HG03139 (cell line): ENCODE measurements around the gene NUP155.
"Not testable (repeated sequence)": the region's sequence is repeated elsewhere in the genome, so short reads cannot be mapped to it uniquely, and the experiment has no call there.

Experiments
- ATAC-seq: cut with Tn5 transposase; IDR thresholded peaks from one replicate; pipeline ENCODE4 v1.9.1; 2021; ENCODE audit not compliant: unreplicated experiment

NUP155 gene

DNA sequence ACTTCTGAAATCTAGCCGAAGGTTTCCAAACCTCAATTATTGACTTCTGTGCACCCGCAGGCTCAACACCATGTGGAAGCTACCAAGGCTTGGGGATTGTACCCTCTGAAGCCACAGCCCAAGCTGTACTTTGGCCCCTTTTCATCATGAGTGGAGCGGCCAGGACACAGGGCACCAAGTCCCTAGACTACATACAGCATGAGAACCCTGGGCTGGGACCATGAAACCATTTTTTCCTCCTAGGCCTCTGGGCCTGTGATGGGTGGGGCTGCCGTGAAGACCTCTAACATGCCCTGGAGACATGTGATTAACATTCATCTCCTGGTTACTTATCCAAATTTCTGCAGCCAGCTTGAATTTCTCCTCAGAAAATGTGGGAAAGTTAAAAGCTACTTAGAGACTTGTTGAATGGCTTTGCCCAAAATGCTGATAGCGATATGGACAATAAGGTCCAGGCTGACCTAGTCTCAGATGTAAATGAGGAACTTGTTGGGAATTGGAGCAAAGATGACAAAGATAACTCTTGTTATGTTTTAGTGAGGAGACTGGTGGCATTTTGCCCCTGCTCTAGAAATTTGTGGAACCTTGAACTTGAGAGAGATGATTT, 87.6 kb downstream of the NUP155 start:
- no peak for ATAC-seq

- no peak for ATAC-seq
These were observed 95.4 kb downstream of the NUP155 start for GRCh38 chr5:37275511-37275910.

DNA sequence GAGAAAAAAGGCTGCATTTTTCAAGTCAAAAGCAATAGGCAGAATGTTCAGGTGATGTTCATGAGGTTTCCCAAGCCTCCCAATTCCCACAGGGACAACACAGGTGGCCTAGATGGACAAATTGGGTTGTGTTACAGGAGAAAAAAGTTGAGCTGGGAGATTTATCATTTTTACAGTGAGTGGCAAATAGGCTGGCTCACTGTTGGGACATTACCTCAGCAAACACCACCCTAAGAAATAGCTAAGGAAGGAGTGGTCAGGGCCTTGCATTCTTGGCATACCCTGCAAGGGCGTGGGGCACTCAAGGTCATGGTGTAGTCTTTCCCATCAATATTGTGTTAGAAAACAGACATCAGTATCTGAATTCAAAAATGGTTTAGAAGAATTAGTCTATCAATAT, 98.4 kb downstream of the NUP155 start:
- no peak for ATAC-seq

DNA sequence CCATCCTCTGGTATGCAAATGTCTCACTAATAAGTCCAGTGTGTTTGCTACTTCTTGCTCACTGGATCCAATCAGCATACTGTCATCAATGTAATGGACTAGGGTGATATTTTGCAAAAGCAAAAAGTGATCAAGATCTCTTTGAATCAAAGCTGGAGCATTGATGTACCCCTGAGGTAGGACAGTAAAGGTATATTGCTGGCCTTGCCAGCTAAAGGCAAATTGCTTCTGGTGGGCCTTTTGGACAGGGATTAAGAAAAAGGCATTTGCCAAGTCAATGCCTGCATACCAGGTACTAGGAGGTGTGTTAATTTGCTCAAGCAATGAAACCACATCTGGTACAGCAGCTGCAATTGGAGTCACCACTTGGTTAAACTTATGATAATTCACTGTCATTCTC, 102.8 kb downstream of the NUP155 start:
- ATAC-seq, result not testable (repeated sequence)

DNA sequence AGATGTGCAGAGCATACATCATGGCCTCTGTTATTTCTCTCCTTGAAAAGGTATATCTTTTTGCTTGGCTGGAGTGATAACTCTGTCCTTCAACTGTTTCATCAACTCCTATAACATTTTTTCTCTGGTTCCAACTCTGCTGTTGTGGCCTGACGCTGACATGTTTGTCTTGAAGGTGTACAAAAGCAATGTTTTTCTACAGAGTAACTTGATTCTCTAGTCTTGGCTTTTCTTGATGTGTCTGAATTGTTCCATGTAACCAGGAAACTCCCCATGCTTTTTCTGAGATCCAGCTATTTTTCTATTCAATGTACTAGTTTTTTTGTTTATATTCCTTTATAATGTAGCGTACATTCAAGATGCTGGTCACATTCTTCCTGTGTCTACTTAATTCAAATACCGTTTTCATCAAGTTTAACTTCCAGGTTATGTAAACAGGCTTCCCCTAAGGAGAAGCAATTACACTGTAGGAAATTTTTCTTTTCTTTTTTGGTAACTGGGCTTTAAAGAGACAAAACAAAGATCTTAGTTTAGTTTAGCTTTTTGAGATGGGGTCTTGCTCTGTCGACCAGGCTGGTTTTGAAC, 115.0 kb downstream of the NUP155 start:
- no peak for ATAC-seq

DNA sequence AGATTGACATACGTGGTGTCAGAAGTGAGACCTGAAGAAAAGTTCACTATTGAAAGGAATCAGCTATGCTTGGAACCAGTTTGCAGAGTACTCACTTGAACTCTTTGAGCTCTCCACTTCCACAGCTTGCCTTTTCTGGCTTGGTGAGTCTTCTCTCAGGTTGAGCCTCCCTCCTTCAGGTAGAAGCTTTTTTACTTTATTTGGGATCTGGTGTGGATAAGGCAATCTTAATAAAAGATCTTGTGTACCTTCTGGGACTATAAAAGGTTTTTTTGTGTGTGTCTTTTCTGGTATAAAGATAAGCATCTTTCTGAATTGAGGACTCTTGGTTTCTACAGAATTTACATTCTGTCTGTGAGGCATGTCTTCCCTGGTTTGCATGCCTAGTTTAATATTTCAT, 116.3 kb downstream of the NUP155 start:
- no peak for ATAC-seq

DNA sequence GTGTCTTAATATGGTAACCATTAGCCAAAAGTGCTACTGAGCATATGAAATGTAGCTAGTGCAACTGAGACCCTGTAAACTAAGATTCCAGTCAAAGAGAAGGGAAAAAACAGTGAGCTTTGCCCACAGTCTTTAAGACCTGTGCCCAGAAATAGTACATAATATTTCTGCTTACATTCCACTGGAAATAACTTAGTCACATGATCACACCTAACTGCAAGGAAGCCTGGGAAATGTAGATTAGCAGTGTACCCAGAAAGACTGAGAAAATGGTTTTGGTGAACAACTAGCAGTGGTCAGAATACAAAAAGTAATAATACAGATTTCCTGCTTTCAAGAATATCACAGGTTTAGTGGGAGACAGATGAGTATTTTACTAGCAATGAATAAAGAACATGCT, 119.2 kb downstream of the NUP155 start:
- no peak for ATAC-seq

DNA sequence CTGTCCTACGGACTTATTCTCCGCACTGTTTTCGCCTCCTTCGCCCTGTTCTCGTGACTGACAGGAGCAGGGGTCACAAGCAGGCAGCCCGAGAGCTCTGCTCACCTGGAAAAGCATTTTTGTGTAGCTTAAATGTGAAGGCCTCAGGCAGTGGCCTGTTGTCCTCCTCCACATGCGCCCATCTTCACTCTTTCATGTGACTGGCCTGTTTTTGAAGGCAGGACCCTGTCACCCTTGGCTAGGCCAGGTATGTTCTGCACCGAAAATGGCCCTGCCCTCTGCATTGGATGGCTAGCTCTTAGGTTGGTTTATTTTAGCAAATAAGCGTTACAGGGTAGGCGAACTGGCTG, 121.1 kb downstream of the NUP155 start:
- no peak for ATAC-seq

DNA sequence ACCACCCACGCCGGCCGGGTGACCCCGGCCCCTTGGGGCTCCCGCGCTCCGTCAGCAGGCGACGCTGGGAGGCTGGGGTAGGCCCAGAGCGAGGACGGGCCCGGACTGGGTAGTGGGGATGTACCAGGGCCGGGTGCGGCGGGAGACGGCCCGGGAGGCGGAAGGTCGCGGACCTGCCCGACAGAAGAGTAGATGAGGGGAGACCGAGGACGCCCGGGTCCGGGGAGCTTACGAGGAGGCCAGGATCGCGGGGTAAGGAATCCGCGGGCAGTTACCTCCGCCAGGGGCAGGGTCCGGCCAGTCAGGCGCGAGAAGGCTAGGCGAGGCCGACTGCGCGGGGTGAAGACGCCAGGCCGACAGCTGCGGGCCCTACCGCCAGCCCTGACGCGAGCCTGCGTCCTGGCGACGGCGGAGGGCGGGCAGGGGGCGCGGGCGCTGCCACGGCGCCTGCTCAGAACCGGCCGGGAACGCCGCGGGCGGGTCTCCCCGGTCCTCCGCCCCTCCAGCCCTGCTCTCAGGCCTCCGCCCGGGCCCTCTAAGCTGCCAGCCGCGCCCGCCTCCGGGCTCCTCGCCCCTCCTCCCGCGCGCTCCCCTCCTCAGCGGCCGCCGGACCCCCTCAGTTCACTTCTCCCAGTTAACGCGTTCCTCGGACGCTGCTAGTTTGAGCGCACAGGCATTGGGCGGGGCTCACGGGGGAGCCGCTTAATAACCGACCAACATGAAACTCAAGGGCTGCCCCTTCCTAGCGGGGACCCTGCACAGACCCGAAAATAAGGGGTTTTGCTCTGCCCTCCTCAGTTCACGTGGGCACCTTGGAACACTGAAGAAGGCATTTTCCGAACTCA, 121.7 kb downstream of the NUP155 start, which contains the start of gene CPLANE1:
CPLANE1 (minus strand) TSS at position 407 of the 845 bp plus-strand sequence. CDS start 1,678 bp downstream, outside the sequence.
- ATAC-seq, result peak; percentile 71

GRCh38 chr5:37248421-37248969, 122.4 kb downstream of the NUP155 start:
- no peak for ATAC-seq

GRCh38 chr5:37247496-37247895, 123.4 kb downstream of the NUP155 start:
- no peak for ATAC-seq

GRCh38 chr5:37247036-37247435, 123.9 kb downstream of the NUP155 start:
- no peak for ATAC-seq
